GM18870 (cell line): ENCODE data around the gene CBX6.

Source experiments
- ATAC-seq: cut with Tn5 transposase; IDR thresholded peaks from one replicate; pipeline ENCODE4 v1.9.1; 2021; ENCODE audit warnings: moderate library complexity; ENCODE audit not compliant: unreplicated experiment

The CBX6 gene

DNA sequence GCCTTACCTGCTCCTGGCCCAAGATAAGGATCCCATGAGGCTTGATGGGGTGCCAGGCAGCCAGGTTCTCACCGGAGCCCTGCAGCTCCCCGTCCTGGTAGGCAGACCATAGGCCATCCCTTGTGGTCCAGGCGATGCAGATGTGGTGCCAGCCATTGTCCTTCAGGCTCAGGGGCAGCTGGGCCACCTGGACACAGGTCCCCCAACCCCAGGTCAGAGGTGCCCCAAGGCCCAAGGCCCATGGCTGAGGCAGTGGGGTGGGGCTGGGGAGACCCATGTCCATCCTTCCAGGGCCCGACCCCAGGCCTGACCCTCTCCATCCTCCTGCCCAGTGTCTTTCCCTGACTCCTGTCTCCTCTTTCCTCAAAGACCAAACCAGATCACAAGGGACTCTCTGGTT lies 48.9 kb downstream of the CBX6 start:
- ATAC-seq: no peak

DNA sequence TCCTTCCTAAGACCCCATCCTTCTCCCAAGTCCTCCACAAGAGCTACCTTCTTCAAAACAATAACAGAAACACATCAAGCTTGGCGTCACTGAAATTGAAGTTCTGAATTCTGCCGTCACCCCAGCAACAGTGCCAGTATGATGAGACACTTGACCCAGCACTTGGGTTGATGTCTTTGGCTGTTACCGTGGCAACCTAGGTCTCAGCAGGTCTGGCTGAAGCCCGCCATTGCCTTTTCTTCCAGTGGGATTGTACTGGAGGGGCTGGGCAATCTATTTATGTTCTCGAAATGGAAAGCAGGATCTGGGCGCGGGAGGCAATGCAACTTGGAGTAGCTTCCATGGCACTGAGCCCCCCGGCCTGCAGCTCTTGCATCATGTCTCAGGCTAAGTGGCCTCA lies 52.0 kb downstream of the CBX6 start:
- no peak for ATAC-seq

DNA sequence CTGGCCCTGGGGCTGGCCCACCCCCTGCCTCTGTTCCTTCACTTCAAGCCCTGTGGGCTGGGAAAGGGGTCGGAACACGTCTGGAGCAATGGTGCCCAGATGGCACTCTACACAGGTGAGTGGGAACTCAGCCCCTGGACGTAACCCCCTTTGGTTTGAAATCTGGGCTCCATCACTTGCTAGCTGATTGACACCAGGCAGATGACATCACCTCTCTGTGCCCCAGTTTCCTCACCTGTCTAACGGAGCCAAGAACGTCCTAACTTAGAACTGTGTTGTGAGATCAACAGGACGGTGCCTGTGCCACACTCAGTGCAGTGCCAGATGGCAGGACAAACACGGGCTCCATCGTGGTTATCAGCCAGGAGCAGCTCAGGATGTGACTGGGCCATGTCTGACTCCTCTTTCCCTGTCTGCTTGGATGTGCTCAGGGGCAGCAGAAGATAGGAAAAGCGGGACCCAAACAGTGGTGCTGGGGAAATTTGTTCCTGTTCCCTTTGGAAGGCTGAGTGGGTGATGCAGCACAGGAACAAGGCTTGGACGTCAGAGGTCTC lies 52.6 kb downstream of the CBX6 start:
- no peak for ATAC-seq

DNA sequence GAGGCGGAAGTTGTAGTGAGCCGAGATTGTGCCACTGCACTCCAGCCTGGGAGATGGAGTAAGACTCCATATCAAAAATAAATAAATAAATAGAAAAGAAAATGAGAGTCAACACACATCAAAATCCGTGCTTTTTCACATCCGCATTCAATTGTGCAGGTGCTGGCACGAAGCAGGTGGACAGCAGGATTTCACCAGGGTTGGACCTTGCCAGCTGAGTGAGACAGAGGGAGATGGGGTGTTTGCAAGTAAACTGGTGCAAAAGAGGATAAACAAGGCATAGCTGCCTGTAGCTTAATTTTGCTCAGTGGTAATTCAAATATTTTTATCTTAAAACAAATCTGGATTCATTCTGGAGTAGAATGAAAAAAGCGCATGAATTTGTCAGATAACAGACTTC lies 54.8 kb downstream of the CBX6 start:
- ATAC-seq: no peak

DNA sequence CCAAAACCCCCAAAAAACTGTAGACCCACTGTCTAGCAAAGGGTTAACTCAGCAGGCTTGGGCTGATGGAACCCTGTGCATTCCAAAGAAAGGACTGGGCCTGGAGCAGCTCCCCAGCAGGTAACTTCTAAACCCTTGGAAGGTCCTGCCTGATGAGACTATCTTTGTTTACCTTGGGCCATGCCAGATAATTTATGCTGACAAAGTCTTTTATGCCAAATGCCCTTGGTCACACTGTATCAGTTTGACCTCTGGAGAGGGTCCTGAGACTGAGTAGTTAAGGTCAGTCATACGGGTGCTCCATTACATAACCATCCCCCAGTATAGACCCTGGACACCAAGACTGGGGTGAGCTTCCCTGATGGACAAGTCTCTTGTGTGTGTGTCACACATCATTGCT lies 56.2 kb downstream of the CBX6 start:
- ATAC-seq: no peak
